DND-41 (cell line): ENCODE results near the gene NUDT9.

Experiments
- EZH2 ChIP-seq: IDR thresholded peaks from 3 replicates; pipeline ENCODE4 v1.6.1; 2012; ENCODE audit warnings: borderline replicate concordance, low read depth, mild to moderate bottlenecking, moderate library complexity, low read length, inconsistent platforms; ENCODE audit not compliant: severe bottlenecking
- TF ChIP-seq, protein P1 (sequence below): IDR thresholded peaks from 2 replicates; pipeline ENCODE4 v1.5.1; 2012; ENCODE audit warnings: borderline replicate concordance, low read length, moderate library complexity, mild to moderate bottlenecking; ENCODE audit not compliant: poor library complexity, severe bottlenecking; ENCODE audit errors: extremely low read depth

GRCh38 chr4:87430038-87430437, 7.7 kb downstream of the NUDT9 start:
- TF ChIP-seq, protein P1, sequence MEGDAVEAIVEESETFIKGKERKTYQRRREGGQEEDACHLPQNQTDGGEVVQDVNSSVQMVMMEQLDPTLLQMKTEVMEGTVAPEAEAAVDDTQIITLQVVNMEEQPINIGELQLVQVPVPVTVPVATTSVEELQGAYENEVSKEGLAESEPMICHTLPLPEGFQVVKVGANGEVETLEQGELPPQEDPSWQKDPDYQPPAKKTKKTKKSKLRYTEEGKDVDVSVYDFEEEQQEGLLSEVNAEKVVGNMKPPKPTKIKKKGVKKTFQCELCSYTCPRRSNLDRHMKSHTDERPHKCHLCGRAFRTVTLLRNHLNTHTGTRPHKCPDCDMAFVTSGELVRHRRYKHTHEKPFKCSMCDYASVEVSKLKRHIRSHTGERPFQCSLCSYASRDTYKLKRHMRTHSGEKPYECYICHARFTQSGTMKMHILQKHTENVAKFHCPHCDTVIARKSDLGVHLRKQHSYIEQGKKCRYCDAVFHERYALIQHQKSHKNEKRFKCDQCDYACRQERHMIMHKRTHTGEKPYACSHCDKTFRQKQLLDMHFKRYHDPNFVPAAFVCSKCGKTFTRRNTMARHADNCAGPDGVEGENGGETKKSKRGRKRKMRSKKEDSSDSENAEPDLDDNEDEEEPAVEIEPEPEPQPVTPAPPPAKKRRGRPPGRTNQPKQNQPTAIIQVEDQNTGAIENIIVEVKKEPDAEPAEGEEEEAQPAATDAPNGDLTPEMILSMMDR, result no peak
- no peak for TF ChIP-seq EZH2
